A673 (cell line): ENCODE results near the gene COL4A4. TPM values are rescaled to one million over a fixed set of nuclear protein-coding genes. Genes with fewer than 3 reads are reported as not detected.

Source experiments
- BruUV-seq: library from RNA; stranded (reverse); fragments of 400-500 nt; replicated peaks from 2 replicates; lab custom pipeline; 2021; lab: Mats Ljungman, UMichigan
- CTCF ChIA-PET: fragments of 300-600 bp; sonication (Branson Sonifier 250); formaldehyde crosslinking; loops from one replicate; lab custom pipeline; 2022; ENCODE audit warnings: antibody characterized with exemption; lab: Charles Lee
- POLR2A ChIA-PET: fragments of 300-600 bp; sonication (Branson Sonifier 250); formaldehyde crosslinking; loops from one replicate; lab custom pipeline; 2022; ENCODE audit warnings: antibody characterized with exemption; ENCODE audit not compliant: low non-redundant PET; lab: Charles Lee
- DNase-seq: peaks from one replicate; pipeline ENCODE4 v3.0.0-alpha.2; 2015; ENCODE audit warnings: low spot score
- H3K27ac ChIP-seq: fragments of 200-600 bp; sonication (generic); 2 replicates; pipeline ENCODE4 v1.5.1; 2016; ENCODE audit warnings: mixed run types, low read depth, mild to moderate bottlenecking, mixed read lengths, antibody characterized with exemption, low read length; ENCODE audit not compliant: poor library complexity, severe bottlenecking
- H3K27me3 ChIP-seq: fragments of 200-600 bp; sonication (generic); replicated peaks from 2 replicates; pipeline ENCODE4 v1.6.1; 2017; ENCODE audit warnings: mixed run types, low read depth, mild to moderate bottlenecking, mixed read lengths, antibody characterized with exemption, low read length; ENCODE audit not compliant: insufficient read depth, poor library complexity
- H3K36me3 ChIP-seq: fragments of 200-600 bp; sonication (generic); 2 replicates; pipeline ENCODE4 v1.6.1; 2016; ENCODE audit warnings: mixed run types, mild to moderate bottlenecking, mixed read lengths, antibody characterized with exemption, low read length; ENCODE audit not compliant: insufficient read depth, poor library complexity, severe bottlenecking
- H3K4me1 ChIP-seq: fragments of 200-600 bp; sonication (generic); 2 replicates; pipeline ENCODE4 v1.6.1; 2017; ENCODE audit warnings: mixed run types, mild to moderate bottlenecking, mixed read lengths, antibody characterized with exemption, low read length; ENCODE audit not compliant: insufficient read depth, poor library complexity, severe bottlenecking
- H3K4me3 ChIP-seq: fragments of 200-600 bp; sonication (generic); 2 replicates; pipeline ENCODE4 v1.5.1; 2016; ENCODE audit warnings: low read depth, mixed run types, mild to moderate bottlenecking, mixed read lengths, low read length; ENCODE audit not compliant: poor library complexity, severe bottlenecking
- H3K9me3 ChIP-seq: fragments of 200-600 bp; sonication (generic); 2 replicates; pipeline ENCODE4 v1.6.1; 2016; ENCODE audit warnings: mixed run types, low read depth, mild to moderate bottlenecking, mixed read lengths, antibody characterized with exemption, low read length; ENCODE audit not compliant: poor library complexity, severe bottlenecking
- CTCF ChIP-seq: fragments of 300-800, 200-600 bp; sonication (generic); conservative IDR thresholded peaks from 2 replicates; pipeline ENCODE4 v1.5.1; 2017; ENCODE audit warnings: low read depth, mild to moderate bottlenecking, antibody characterized with exemption, low read length, moderate library complexity, mixed read lengths
- EZH2 ChIP-seq: fragments of 200-600 bp; sonication (generic); IDR thresholded peaks from 2 replicates; pipeline ENCODE4 v1.6.1; 2017; ENCODE audit warnings: borderline replicate concordance, low read depth, mild to moderate bottlenecking, mixed read lengths, antibody characterized with exemption, low read length; ENCODE audit not compliant: poor library complexity, severe bottlenecking
- intact Hi-C: fragments of 100-400 bp; cut with micrococcal nuclease; formaldehyde crosslinking; loops from one replicate; pipeline ENCODE4 v1.10.0; 2022; ENCODE audit not compliant: unreplicated experiment
- total RNA-seq: library from RNA; stranded (reverse); gene quantifications from 2 replicates; pipeline ENCODE4 v1.2.3, GENCODE V29; 2021

The COL4A4 gene
- total RNA-seq, 1 experiment from 2014 or later = not detected

- no peak overlapping the region for H3K27ac ChIP-seq
- no peaks in the 10 kb centered on the region for H3K36me3 ChIP-seq
- POLR2A ChIA-PET = no interaction called here
- DNase-seq = no peak
- TF ChIP-seq CTCF (no peak), EZH2 (no peak)
- no peak overlapping the region for H3K4me3 ChIP-seq
- intact Hi-C loops = no loop called here
- H3K27me3 ChIP-seq = no peaks in the 10 kb centered on the region
- no peaks in the 10 kb centered on the region for H3K9me3 ChIP-seq
- no TSS peak for BruUV-seq
- H3K4me1 ChIP-seq = no peaks in the 10 kb centered on the region
- CTCF ChIA-PET = no interaction called here
Observed at GRCh38 chr2:227058888-227059399, 105.1 kb downstream of the COL4A4 start.

GRCh38 chr2:227057743-227058447 lies 106.1 kb downstream of the COL4A4 start:
- no peak overlapping the region for H3K27ac ChIP-seq
- no peaks in the 10 kb centered on the region for H3K27me3 ChIP-seq
- TF ChIP-seq EZH2 (no peak), CTCF (no peak)
- H3K4me3 ChIP-seq = no peak overlapping the region
- intact Hi-C loops = no loop called here
- no peaks in the 10 kb centered on the region for H3K9me3 ChIP-seq
- DNase-seq = no peak
- H3K4me1 ChIP-seq = no peaks in the 10 kb centered on the region
- BruUV-seq = no TSS peak
- POLR2A ChIA-PET = no interaction called here
- no peaks in the 10 kb centered on the region for H3K36me3 ChIP-seq
- CTCF ChIA-PET = no interaction called here

- no peak for DNase-seq
- no peak for TF ChIP-seq EZH2
- TF ChIP-seq CTCF = no peak
- BruUV-seq = no TSS peak
- no peaks in the 10 kb centered on the region for H3K27me3 ChIP-seq
- no peaks in the 10 kb centered on the region for H3K36me3 ChIP-seq
- no peak overlapping the region for H3K27ac ChIP-seq
- H3K4me1 ChIP-seq = no peaks in the 10 kb centered on the region
- no peaks in the 10 kb centered on the region for H3K9me3 ChIP-seq
- POLR2A ChIA-PET = no interaction called here
- CTCF ChIA-PET = no interaction called here
- intact Hi-C loops = no loop called here
- H3K4me3 ChIP-seq = no peak overlapping the region
Observed at GRCh38 chr2:227057060-227057459, 106.9 kb downstream of the COL4A4 start.
